Heart left ventricle (tissue), 16 donors: Measurements from ENCODE around the gene SLC4A3. TPM values are rescaled to one million over a fixed set of nuclear protein-coding genes. Genes with fewer than 3 reads are reported as not detected.

Experiments
- ATAC-seq, 4 donors: fragments of 200-7000 bp; cut with Tn5 transposase; one replicate each; pipeline ENCODE4 v1.9.1; 2020 to 2022; ENCODE audit warnings: moderate library complexity in 4 of 4, mild to moderate bottlenecking in 3 of 4, moderate number of reproducible peaks in 1 of 4
- DNase-seq, 5 donors: peaks; one replicate each; pipeline ENCODE4 v3.0.0-alpha.2; 2020
- H3K27ac ChIP-seq, 12 donors: fragments of 200-600 bp; sonication (generic) in 4 of 12; one replicate each; pipeline versions ENCODE4 v1.5.0 to v1.8.0; 2016 to 2022; ENCODE audit warnings: mild to moderate bottlenecking in 2 of 12
- H3K27me3 ChIP-seq, 9 donors: fragments of 200-600 bp; sonication (generic) in 2 of 9; one replicate each; pipeline versions ENCODE4 v1.5.1 to v1.8.0; 2016 to 2022; ENCODE audit warnings: mild to moderate bottlenecking in 3 of 9
- H3K36me3 ChIP-seq, 9 donors: fragments of 200-600 bp; sonication (generic) in 2 of 9; one replicate each; pipeline versions ENCODE4 v1.5.0 to v1.8.0; 2018 to 2022; ENCODE audit warnings: mild to moderate bottlenecking in 2 of 9
- H3K4me1 ChIP-seq, 12 donors: fragments of 200-600 bp; sonication (generic) in 4 of 12; one replicate each; pipeline versions ENCODE4 v1.5.0 to v1.8.0; 2016 to 2022; ENCODE audit warnings: mild to moderate bottlenecking in 3 of 12
- H3K4me3 ChIP-seq, 12 donors: fragments of 200-600 bp; sonication (generic) in 4 of 12; one replicate each; pipeline versions ENCODE4 v1.5.0 to v1.8.0; 2017 to 2022; ENCODE audit warnings: mild to moderate bottlenecking in 9 of 12, moderate library complexity in 4 of 12
- H3K9me3 ChIP-seq, 12 donors: fragments of 200-600 bp; sonication (generic) in 4 of 12; one replicate each; pipeline versions ENCODE4 v1.5.0 to v1.8.0; 2016 to 2022; ENCODE audit warnings: mild to moderate bottlenecking in 1 of 12
- CTCF ChIP-seq, 12 donors: fragments of 200-600 bp; sonication (generic) in 4 of 12; IDR thresholded peaks; one replicate each; pipeline versions ENCODE4 v1.5.0 to v1.8.0; 2018 to 2022; ENCODE audit warnings: antibody characterized with exemption in 12 of 12, mild to moderate bottlenecking in 5 of 12
- POLR2A ChIP-seq, 2 donors: fragments of 450-650 bp; IDR thresholded peaks; one replicate each; pipeline ENCODE4 v1.6.1; 2017; ENCODE audit warnings: antibody characterized with exemption in 2 of 2, mild to moderate bottlenecking in 2 of 2, moderate library complexity in 2 of 2
- WGBS, 4 donors: extraction: QIAGEN DNeasy Blood & Tissue Kit in 2 of 4; methylation state at CpG; one replicate each; pipeline versions ENCODE4 v1.1.5 to v1.1.7; 2013 to 2018; 5-methylcytosine and 5-hydroxymethylcytosine counted together
- intact Hi-C, 10 donors: fragments of 100-400 bp; cut with DNase I; formaldehyde crosslinking; loops; one replicate each; pipeline versions ENCODE4 v1.11.1 to v1.14.2; 2022
- polyA plus RNA-seq, 2 donors: library from polyadenylated mRNA; stranded (reverse); fragments of 200-250 nt; gene quantifications; one replicate each; pipeline ENCODE4 v1.2.3, GENCODE V29; 2013
- total RNA-seq, 9 donors: library from RNA; depleted of rRNA in 2 of 9; stranded (reverse); fragments of >200 nt in 2 of 9; fragmentation: NEBNext Ultra II Directional in 3 of 9; extraction: Animal tissue kit (Norgen Biotek cat#: 25700) in 3 of 9; gene quantifications; one replicate each; pipeline versions ENCODE4 v1.1.0 to v1.2.4, GENCODE V29; 2016 to 2023
- donor health status: ischemic (EF 13 %, LVEDD 7.1; RV severe dilation, severe dysfunction).
- donor health status: healthy with polysubstance abuse.
- donor health status: DM: no; HTN: yes; CAD: no.
- donor health status: DM: no; HTN: no; CAD: no.
- donor health status: ischemic (EF 25% LVEDD 6.9; RV normal size, moderate dysfunction).
- donor health status: ischemic (EF 25% LVEDD 5.7; RV mildly dilated, moderate dysfunction).
- donor health status: healthy.
- donor health status: DM: yes; HTN: yes; CAD: no.
- donor health status: ischemic (EF 35%, LVEDD 5.7; RV mildly dilated, moderate dysfunction).
- donor health status: nonischemic (EF 11% LVEDD 7.7; RV severe dilation, severe dysfunction).
- donor health status: DM: yes; HTN: yes; CAD: no.
- donor health status: PGD.
- donor health status: ischemic (EF 29% LVEDD 5.4; RV normal size, mild dysfunction).
- donor health status: nonischemic (EF 23%, LVEDD 6.1; RV moderate dilation, normal function).

The SLC4A3 gene
- total and polyA plus RNA-seq, 11 donors: 236 to 507 (median 421) TPM

DNA sequence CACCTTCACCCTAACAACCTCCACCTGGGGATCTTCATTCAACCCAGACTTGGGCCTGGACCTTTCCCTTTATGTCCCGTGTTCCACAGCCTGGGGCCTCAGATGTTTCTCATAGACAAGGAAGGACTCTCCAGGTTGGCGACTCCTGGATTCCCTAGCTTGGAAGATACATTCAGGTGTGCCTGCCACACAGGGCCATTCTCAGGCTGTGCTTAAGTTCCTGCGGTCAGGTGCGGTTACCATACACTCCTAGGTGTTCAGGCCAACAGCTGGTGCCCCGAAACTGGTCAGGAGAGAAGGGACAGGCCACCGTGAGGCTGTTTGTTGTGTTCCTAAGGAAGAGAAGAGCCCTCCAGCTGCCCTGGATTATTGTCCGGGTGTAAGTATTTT is 15.6 kb downstream of the SLC4A3 start:
- intact Hi-C loops: loop anchor here in 6 of 10 donors (2.0 to 10.0 kb wide), 3 partner anchors 98 to 101 kb away; partner anchors contain the start of genes CHPF (in 6 of the 6) and TMEM198 (in 4 of the 6)
- peak in 1 of 5 donors; percentile 34 for DNase-seq

DNA sequence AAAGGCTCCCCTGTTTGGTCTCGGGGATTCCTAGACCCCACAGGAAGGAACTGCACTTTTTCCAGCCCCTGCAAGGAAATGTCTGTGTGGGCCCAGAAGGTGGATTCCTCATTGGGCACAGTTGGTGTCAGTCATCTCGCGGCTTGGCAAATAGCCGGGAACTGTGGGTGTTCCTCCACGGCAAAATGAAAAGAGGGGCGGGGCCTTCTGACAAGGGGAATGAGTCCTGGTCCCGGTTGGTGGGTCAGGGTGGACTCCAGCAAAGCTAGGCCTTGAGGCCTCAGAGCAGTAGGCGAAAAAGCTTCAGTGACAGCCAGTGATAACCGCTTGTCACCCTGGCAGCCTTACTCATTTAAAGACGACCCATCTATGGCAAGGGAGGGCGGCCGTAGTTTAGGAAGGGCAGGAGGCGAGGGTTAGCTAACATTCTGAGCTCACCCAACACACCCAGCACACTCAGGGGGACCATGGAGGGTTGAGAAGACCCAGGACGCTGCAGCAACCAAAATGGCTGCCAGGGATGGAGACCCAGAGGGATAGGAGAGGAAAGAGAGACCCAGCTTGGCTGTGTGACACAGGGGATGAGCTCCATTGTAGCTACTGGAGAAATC is 16.5 kb downstream of the SLC4A3 start:
- Histone ChIP-seq H3K9me3 (no peaks in the 10 kb centered on the region), H3K4me1 (peaks cover 0 to 63% (median 37%) of the 10 kb centered on the region in 12 donors), H3K27me3 (no peaks in the 10 kb centered on the region), H3K4me3 (no peak overlapping the region), H3K27ac (peak overlapping the region; percentile 74 to 99 (median 88)), H3K36me3 (peaks cover 0 to 15% (median 0%) of the 10 kb centered on the region in 9 donors)
- intact Hi-C loops: loop anchor here in 7 of 10 donors (2.0 to 10.0 kb wide), 6 partner anchors 15 to 102 kb away; partner anchors contain the start of genes CHPF (in 6 of the 7), TMEM198 (in 4 of the 7) and STK11IP (in 1 of the 7)
- peak; percentile 4 to 42 (median 13) for ATAC-seq
- 66 to 72% (median 68%) methylated on average over 14 of the region's 14 CpGs for WGBS, 4 donors
- DNase-seq: peak in 4 of 5 donors; percentile 41 to 83 (median 75)
- TF ChIP-seq CTCF (IDR thresholded peaks at IDR 0.05): no peak
- no peak for TF ChIP-seq POLR2A (IDR thresholded peaks at IDR 0.05)

More for the DNA sequence above, 15.6 kb downstream of the SLC4A3 start:
- no peak overlapping the region for H3K4me3 ChIP-seq
- peak overlapping the region; percentile 32 to 99 (median 84) for H3K27ac ChIP-seq
- 74 to 83% (median 79%) methylated on average over 6 to 7 of the region's 7 CpGs for WGBS, 4 donors
- peaks cover 0 to 71% (median 38%) of the 10 kb centered on the region in 12 donors for H3K4me1 ChIP-seq
- no peak for TF ChIP-seq CTCF (IDR thresholded peaks at IDR 0.05)
- no peak for TF ChIP-seq POLR2A (IDR thresholded peaks at IDR 0.05)
- ATAC-seq: no peak
- peaks cover 0 to 18% (median 0%) of the 10 kb centered on the region in 9 donors for H3K36me3 ChIP-seq
- H3K9me3 ChIP-seq: no peaks in the 10 kb centered on the region
- no peaks in the 10 kb centered on the region for H3K27me3 ChIP-seq

GRCh38 chr2:219644801-219645480 is 17.5 kb downstream of the SLC4A3 start:
- Histone ChIP-seq H3K4me1 (peaks cover 0 to 53% (median 37%) of the 10 kb centered on the region in 12 donors), H3K4me3 (peak overlapping the region in 1 of 12 donors; percentile 0), H3K27ac (peak overlapping the region; percentile 74 to 99 (median 88)), H3K27me3 (peaks cover 0 to 2% (median 0%) of the 10 kb centered on the region in 9 donors), H3K9me3 (no peaks in the 10 kb centered on the region), H3K36me3 (peaks cover 0 to 15% (median 0%) of the 10 kb centered on the region in 9 donors)
- ATAC-seq (peak; percentile 64 to 77 (median 73)), DNase-seq (peak in 4 of 5 donors; percentile 74 to 88 (median 82))
- 28 to 45% (median 32%) methylated on average over 11 to 17 of the region's 17 CpGs for WGBS, 4 donors
- intact Hi-C loops: loop anchor here in 9 of 10 donors (1.0 to 10.0 kb wide), 8 partner anchors 15 to 103 kb away; partner anchors contain the start of genes CHPF (in 4 of the 9), TMEM198 (in 4 of the 9) and STK11IP (in 1 of the 9)
- TF ChIP-seq POLR2A (IDR thresholded peaks at IDR 0.05): peak in 1 of 2 donors; percentile 43
- no peak for TF ChIP-seq CTCF (IDR thresholded peaks at IDR 0.05)
